Activated CD4-positive, alpha-beta memory T cell treated with anti-CD3 and anti-CD28 coated beads, Interleukin-2, amount 10 ng/mL, durations not matched to agents 7 days and 5 days (primary cell): ENCODE results near the gene SPTB. TPM values are rescaled to one million over a fixed set of nuclear protein-coding genes. Genes with fewer than 3 reads are reported as not detected.

Experiments used
- CTCF ChIA-PET: fragments of 350-600 bp; sonication (Branson Sonifier 250); formaldehyde crosslinking; loops from one replicate; lab custom pipeline; 2021; ENCODE audit warnings: antibody characterized with exemption, inconsistent platforms; lab: Charles Lee
- POLR2A ChIA-PET: fragments of 350-600 bp; sonication (Branson Sonifier 250); formaldehyde crosslinking; loops from one replicate; lab custom pipeline; 2021; ENCODE audit warnings: antibody characterized with exemption; lab: Charles Lee
- DNase-seq: peaks from one replicate; pipeline ENCODE4 v3.0.0-alpha.2; 2020
- H3K27ac Mint-ChIP-seq: one replicate; pipeline ENCODE4 v1.8.0; 2021; ENCODE audit warnings: mild to moderate bottlenecking, mixed read lengths
- H3K27me3 Mint-ChIP-seq: one replicate; pipeline ENCODE4 v1.8.0; 2021; ENCODE audit warnings: mixed read lengths
- H3K36me3 Mint-ChIP-seq: one replicate; pipeline ENCODE4 v1.8.0; 2021; ENCODE audit warnings: low read depth, mixed read lengths
- H3K4me1 Mint-ChIP-seq: one replicate; pipeline ENCODE4 v1.8.0; 2021; ENCODE audit warnings: mixed read lengths
- H3K4me3 Mint-ChIP-seq: one replicate; pipeline ENCODE4 v1.8.0; 2021; ENCODE audit warnings: mild to moderate bottlenecking, mixed read lengths
- H3K9me3 Mint-ChIP-seq: one replicate; pipeline ENCODE4 v1.8.0; 2021; ENCODE audit warnings: mixed read lengths
- total RNA-seq, 2 experiments: library from RNA; stranded (reverse); gene quantifications; one replicate each; pipeline ENCODE4 v1.2.3, GENCODE V29; 2021

SPTB gene
- total RNA-seq, 2 experiments from 2014 or later: 0.08 to 0.10 TPM

DNA sequence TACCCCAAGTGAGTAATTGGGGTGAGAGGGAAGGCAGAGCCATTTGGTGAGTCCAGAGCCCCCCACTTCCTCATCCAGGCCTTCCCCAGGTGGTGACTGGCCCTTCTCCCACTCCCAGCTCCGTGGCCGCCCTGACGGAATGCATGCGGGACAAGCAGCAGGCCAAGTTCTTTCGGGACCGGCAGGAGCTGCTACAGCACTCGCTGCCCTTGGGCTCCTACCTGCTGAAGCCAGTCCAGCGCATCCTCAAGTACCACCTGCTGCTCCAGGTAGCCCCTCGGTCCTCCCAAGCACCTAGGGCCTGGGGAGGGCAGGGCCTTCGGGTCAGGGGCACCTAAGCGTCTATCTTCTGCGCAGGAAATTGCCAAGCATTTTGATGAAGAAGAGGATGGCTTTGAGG is 149.0 kb downstream of the SPTB start:
- Mint-ChIP-seq H3K4me3 (no peak overlapping the region), H3K36me3 (peaks cover 84% of the 10 kb centered on the region), H3K27ac (peak overlapping the region; percentile 73), H3K27me3 (no peaks in the 10 kb centered on the region), H3K9me3 (no peaks in the 10 kb centered on the region), H3K4me1 (peaks cover 82% of the 10 kb centered on the region)
- POLR2A ChIA-PET: no interaction called here
- CTCF ChIA-PET: no interaction called here
- no peak for DNase-seq

DNA sequence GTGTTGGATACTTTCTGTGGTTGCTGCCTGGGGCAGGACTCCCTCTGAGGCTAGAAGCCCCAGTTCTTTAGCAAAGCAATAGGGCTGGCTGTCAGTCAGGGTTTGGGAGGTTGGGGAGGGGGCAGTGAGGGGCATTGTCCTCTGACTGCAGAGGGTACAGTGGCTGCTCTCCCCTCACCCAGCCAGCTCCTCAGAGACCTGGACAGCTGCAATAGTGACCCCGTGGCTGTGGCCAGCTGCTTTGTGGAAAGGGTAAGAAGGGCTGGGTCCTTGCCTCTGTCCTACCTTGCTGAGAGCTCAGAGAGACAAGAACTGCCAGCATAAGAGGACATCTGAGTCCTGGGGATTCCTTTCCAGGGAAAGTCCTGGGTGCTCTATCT is 149.7 kb downstream of the SPTB start:
- Mint-ChIP-seq H3K27ac (peak overlapping the region; percentile 73), H3K27me3 (no peaks in the 10 kb centered on the region), H3K9me3 (no peaks in the 10 kb centered on the region), H3K4me1 (peaks cover 82% of the 10 kb centered on the region), H3K36me3 (peaks cover 80% of the 10 kb centered on the region), H3K4me3 (no peak overlapping the region)
- DNase-seq: no peak
- POLR2A ChIA-PET: no interaction called here
- CTCF ChIA-PET: no interaction called here

- Mint-ChIP-seq H3K36me3 (peaks cover 80% of the 10 kb centered on the region), H3K27me3 (no peaks in the 10 kb centered on the region), H3K27ac (peak overlapping the region; percentile 73), H3K4me1 (peaks cover 82% of the 10 kb centered on the region), H3K4me3 (no peak overlapping the region), H3K9me3 (no peaks in the 10 kb centered on the region)
- no peak for DNase-seq
- ChIA-PET CTCF (no interaction called here), POLR2A (no interaction called here)
These were observed 150.2 kb downstream of the SPTB start for GRCh38 chr14:64729386-64730060.

GRCh38 chr14:64728856-64729255 is 150.9 kb downstream of the SPTB start:
- Mint-ChIP-seq H3K9me3 (no peaks in the 10 kb centered on the region), H3K36me3 (peaks cover 81% of the 10 kb centered on the region), H3K4me1 (peaks cover 83% of the 10 kb centered on the region), H3K4me3 (no peak overlapping the region), H3K27me3 (no peaks in the 10 kb centered on the region), H3K27ac (peak overlapping the region; percentile 96)
- no peak for DNase-seq
- ChIA-PET POLR2A (interaction anchor here (9.1 kb wide), 1 partner anchor 22 kb away, joined by 230 read pairs; the partner anchor contains the start of gene PLEKHG3), CTCF (no interaction called here)

GRCh38 chr14:64728106-64728505 is 151.6 kb downstream of the SPTB start:
- DNase-seq: no peak
- no peaks in the 10 kb centered on the region for H3K9me3 Mint-ChIP-seq
- ChIA-PET POLR2A (interaction anchor here (0.9 to 9.1 kb wide), 4 partner anchors 14 to 22 kb away, joined by 3 to 230 read pairs (median 3); partner anchors contain the start of gene PLEKHG3), CTCF (interaction anchor here (0.7 kb wide), 1 partner anchor 23 kb away, joined by 3 read pairs; no protein-coding TSS in a partner anchor)
- no peak overlapping the region for H3K4me3 Mint-ChIP-seq
- peaks cover 83% of the 10 kb centered on the region for H3K4me1 Mint-ChIP-seq
- H3K27me3 Mint-ChIP-seq: no peaks in the 10 kb centered on the region
- H3K27ac Mint-ChIP-seq: peak overlapping the region; percentile 96
- peaks cover 79% of the 10 kb centered on the region for H3K36me3 Mint-ChIP-seq

DNA sequence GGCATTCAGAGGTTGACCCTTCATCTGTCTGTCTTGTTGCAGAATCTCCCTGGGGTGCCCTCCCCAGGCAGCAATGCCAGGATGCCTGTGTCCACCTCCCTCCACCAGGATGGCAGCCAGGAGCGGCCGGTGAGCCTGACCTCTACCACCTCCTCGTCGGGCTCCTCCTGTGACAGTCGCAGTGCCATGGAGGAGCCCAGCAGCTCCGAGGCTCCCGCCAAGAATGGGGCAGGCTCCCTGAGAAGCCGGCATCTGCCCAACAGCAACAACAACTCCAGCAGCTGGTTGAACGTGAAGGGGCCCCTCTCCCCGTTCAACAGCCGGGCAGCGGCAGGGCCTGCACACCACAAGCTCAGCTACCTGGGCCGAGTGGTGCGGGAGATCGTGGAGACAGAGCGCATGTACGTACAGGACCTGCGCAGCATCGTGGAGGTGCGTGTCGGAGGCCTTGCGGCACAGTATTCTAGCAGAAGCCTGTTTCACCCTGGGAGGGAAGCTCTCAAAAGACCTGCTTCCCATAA is 152.1 kb downstream of the SPTB start:
- Mint-ChIP-seq H3K36me3 (peaks cover 79% of the 10 kb centered on the region), H3K27ac (peak overlapping the region; percentile 96), H3K9me3 (no peaks in the 10 kb centered on the region), H3K27me3 (no peaks in the 10 kb centered on the region), H3K4me3 (no peak overlapping the region), H3K4me1 (peaks cover 86% of the 10 kb centered on the region)
- DNase-seq: no peak
- ChIA-PET POLR2A (interaction anchor here (0.9 to 9.1 kb wide), 6 partner anchors 13 to 53 kb away, joined by 3 to 230 read pairs (median 4); partner anchors contain the start of gene PLEKHG3), CTCF (interaction anchor here (0.7 kb wide), 1 partner anchor 23 kb away, joined by 3 read pairs; no protein-coding TSS in a partner anchor)

- ChIA-PET CTCF (interaction anchor here (1.1 to 1.2 kb wide), 2 partner anchors 21 to 27 kb away, joined by 3 to 5 read pairs; no protein-coding TSS in a partner anchor), POLR2A (interaction anchor here (0.8 to 9.1 kb wide), 7 partner anchors 12 to 52 kb away, joined by 3 to 230 read pairs (median 4); partner anchors contain the start of gene PLEKHG3)
- Mint-ChIP-seq H3K4me3 (no peak overlapping the region), H3K4me1 (peaks cover 94% of the 10 kb centered on the region), H3K36me3 (peaks cover 76% of the 10 kb centered on the region), H3K27ac (peak overlapping the region; percentile 96), H3K9me3 (no peaks in the 10 kb centered on the region), H3K27me3 (no peaks in the 10 kb centered on the region)
- DNase-seq: peak; percentile 59
These were observed 153.2 kb downstream of the SPTB start for GRCh38 chr14:64726585-64726890.

GRCh38 chr14:64725879-64726584 is 153.7 kb downstream of the SPTB start:
- ChIA-PET CTCF (interaction anchor here (1.0 to 3.0 kb wide), 8 partner anchors 8 to 56 kb away, joined by 3 to 11 read pairs (median 4); no protein-coding TSS in a partner anchor), POLR2A (interaction anchor here (0.8 to 9.1 kb wide), 10 partner anchors 9 to 52 kb away, joined by 3 to 230 read pairs (median 4); partner anchors contain the start of gene PLEKHG3)
- Mint-ChIP-seq H3K36me3 (peaks cover 73% of the 10 kb centered on the region), H3K4me1 (peaks cover 97% of the 10 kb centered on the region), H3K27me3 (no peaks in the 10 kb centered on the region), H3K9me3 (no peaks in the 10 kb centered on the region), H3K4me3 (peak overlapping the region; percentile 76), H3K27ac (peak overlapping the region; percentile 96)
- no peak for DNase-seq

- CTCF ChIA-PET: interaction anchor here (1.0 to 3.0 kb wide), 8 partner anchors 9 to 55 kb away, joined by 3 to 11 read pairs (median 4); no protein-coding TSS in a partner anchor
- Mint-ChIP-seq H3K4me1 (peaks cover 100% of the 10 kb centered on the region), H3K27me3 (no peaks in the 10 kb centered on the region), H3K36me3 (peaks cover 72% of the 10 kb centered on the region), H3K9me3 (no peaks in the 10 kb centered on the region), H3K27ac (peak overlapping the region; percentile 96), H3K4me3 (peak overlapping the region; percentile 76)
- POLR2A ChIA-PET: interaction anchor here (1.1 to 9.1 kb wide), 10 partner anchors 10 to 190 kb away, joined by 3 to 230 read pairs (median 4); partner anchors contain the start of gene PLEKHG3
- DNase-seq: no peak
These were observed 154.4 kb downstream of the SPTB start for GRCh38 chr14:64725261-64725815.

DNA sequence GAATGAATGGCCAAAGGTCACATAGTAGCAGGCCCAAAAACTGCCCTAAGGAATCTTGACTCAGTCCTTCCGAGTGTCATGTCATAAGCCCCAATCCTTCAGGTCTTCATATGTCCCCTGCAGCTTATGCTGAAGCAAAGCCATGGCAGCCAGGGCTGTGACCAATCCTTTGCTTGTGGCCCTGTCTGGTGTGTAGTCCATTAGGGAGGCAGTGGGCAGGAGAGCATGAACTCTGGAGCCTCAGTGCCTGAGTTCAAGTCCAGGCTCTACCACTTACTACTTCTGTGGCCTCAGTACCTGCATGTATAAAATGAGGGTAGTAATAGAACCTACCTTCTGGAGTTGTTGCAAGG is 155.2 kb downstream of the SPTB start:
- no peak for DNase-seq
- peaks cover 100% of the 10 kb centered on the region for H3K4me1 Mint-ChIP-seq
- peak overlapping the region; percentile 76 for H3K4me3 Mint-ChIP-seq
- peak overlapping the region; percentile 96 for H3K27ac Mint-ChIP-seq
- ChIA-PET POLR2A (interaction anchor here (1.1 to 9.1 kb wide), 8 partner anchors 11 to 191 kb away, joined by 3 to 230 read pairs (median 16); partner anchors contain the start of gene PLEKHG3), CTCF (interaction anchor here (1.0 to 4.3 kb wide), 8 partner anchors 10 to 52 kb away, joined by 3 to 30 read pairs (median 4); no protein-coding TSS in a partner anchor)
- no peaks in the 10 kb centered on the region for H3K27me3 Mint-ChIP-seq
- peaks cover 72% of the 10 kb centered on the region for H3K36me3 Mint-ChIP-seq
- H3K9me3 Mint-ChIP-seq: no peaks in the 10 kb centered on the region

DNA sequence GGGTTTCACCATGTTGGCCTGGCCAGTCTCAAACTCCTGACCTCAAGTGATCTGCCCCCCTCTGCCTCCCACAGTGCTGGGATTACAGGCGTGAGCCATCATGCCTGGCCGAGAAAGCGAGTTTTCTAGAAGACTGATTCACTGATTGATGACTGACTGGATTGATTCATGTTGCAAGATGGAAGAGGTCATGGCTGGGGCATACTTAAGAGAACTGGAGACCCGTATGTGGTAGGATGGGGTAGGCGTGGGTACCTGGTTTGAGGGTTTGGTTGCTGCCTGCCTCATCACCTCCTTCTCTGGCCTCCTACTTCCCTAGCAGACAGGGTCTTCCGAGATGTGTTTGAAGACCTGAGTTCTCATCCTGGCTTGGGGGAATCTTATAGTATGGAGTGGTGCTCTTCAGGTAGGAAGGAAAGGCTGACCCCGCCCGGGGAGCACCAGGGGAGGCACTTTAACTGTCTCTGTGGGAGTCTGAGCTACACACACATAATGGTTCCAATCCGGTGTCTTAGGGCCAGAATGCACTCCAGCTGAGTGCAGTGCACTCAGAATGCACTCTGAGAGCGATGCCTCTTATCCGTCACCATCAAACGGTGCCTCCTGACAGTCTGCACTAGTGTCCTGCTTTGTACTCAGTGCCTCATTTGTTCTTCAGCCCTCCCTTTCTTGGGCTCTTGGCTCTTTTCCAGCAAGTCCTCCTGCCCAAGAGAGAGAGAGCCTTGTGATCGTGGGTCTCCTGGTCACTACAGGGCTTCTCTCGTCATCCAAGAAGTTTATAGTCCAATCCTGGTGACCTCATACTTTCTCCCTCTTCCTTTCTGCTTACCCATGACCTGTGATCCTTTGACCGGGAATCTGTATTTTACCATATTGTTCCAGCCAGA is 155.8 kb downstream of the SPTB start:
- DNase-seq: peak; percentile 59
- peak overlapping the region; percentile 76 for H3K4me3 Mint-ChIP-seq
- no peaks in the 10 kb centered on the region for H3K9me3 Mint-ChIP-seq
- peak overlapping the region; percentile 96 for H3K27ac Mint-ChIP-seq
- POLR2A ChIA-PET: interaction anchor here (0.9 to 9.1 kb wide), 16 partner anchors 11 to 191 kb away, joined by 3 to 230 read pairs (median 5); partner anchors contain the start of gene PLEKHG3
- no peaks in the 10 kb centered on the region for H3K27me3 Mint-ChIP-seq
- H3K36me3 Mint-ChIP-seq: peaks cover 69% of the 10 kb centered on the region
- peaks cover 99% of the 10 kb centered on the region for H3K4me1 Mint-ChIP-seq
- CTCF ChIA-PET: interaction anchor here (1.0 to 4.3 kb wide), 9 partner anchors 17 to 53 kb away, joined by 3 to 30 read pairs (median 7); no protein-coding TSS in a partner anchor
